Activated CD4-positive, alpha-beta T cell treated with anti-CD3 and anti-CD28 coated beads, Interleukin-2, amount 50 U/mL, for 16 hours (primary cell): ENCODE data around the gene ROR1.
A peak's percentile ranks its signal among the peaks of the same experiment; 100 is the strongest.

Source experiments
- DNase-seq: peaks from one replicate; pipeline ENCODE4 v3.0.0-alpha.2; 2020

Gene ROR1

GRCh38 chr1:63983391-63984256 lies 209.8 kb downstream of the ROR1 start:
- no peak for DNase-seq

- DNase-seq: no peak
These were observed 210.6 kb downstream of the ROR1 start for GRCh38 chr1:63984257-63984929.

- no peak for DNase-seq
These were observed 211.1 kb downstream of the ROR1 start for GRCh38 chr1:63984930-63985290.

GRCh38 chr1:63987014-63987627 lies 213.3 kb downstream of the ROR1 start:
- no peak for DNase-seq

GRCh38 chr1:63987628-63988024 lies 213.8 kb downstream of the ROR1 start:
- no peak for DNase-seq

GRCh38 chr1:63988941-63989340 lies 215.1 kb downstream of the ROR1 start:
- DNase-seq: no peak

- no peak for DNase-seq
These were observed 217.9 kb downstream of the ROR1 start for GRCh38 chr1:63991685-63992084.

GRCh38 chr1:64000021-64000420 lies 226.2 kb downstream of the ROR1 start:
- no peak for DNase-seq

GRCh38 chr1:64001038-64001437 lies 227.2 kb downstream of the ROR1 start:
- no peak for DNase-seq

- DNase-seq: no peak
These were observed 230.7 kb downstream of the ROR1 start for GRCh38 chr1:64004451-64005025.

GRCh38 chr1:64005801-64006200 lies 232.0 kb downstream of the ROR1 start:
- no peak for DNase-seq

- peak; percentile 28 for DNase-seq
These were observed 232.6 kb downstream of the ROR1 start for GRCh38 chr1:64006276-64007051.

GRCh38 chr1:64010316-64010715 lies 236.5 kb downstream of the ROR1 start:
- DNase-seq: no peak

- DNase-seq: no peak
These were observed 239.6 kb downstream of the ROR1 start for GRCh38 chr1:64013395-64013794.

- DNase-seq: no peak
These were observed 246.0 kb downstream of the ROR1 start for GRCh38 chr1:64019818-64020217.

GRCh38 chr1:64021066-64021465 lies 247.2 kb downstream of the ROR1 start:
- DNase-seq: no peak

GRCh38 chr1:64025051-64025450 lies 251.2 kb downstream of the ROR1 start:
- no peak for DNase-seq

- DNase-seq: no peak
These were observed 255.2 kb downstream of the ROR1 start for GRCh38 chr1:64029037-64029436.

GRCh38 chr1:64030411-64030810 lies 256.6 kb downstream of the ROR1 start:
- DNase-seq: no peak

- DNase-seq: no peak
These were observed 257.4 kb downstream of the ROR1 start for GRCh38 chr1:64031236-64031635.

- no peak for DNase-seq
These were observed 259.9 kb downstream of the ROR1 start for GRCh38 chr1:64033667-64034220.

GRCh38 chr1:64036549-64036948 lies 262.7 kb downstream of the ROR1 start:
- DNase-seq: no peak

- DNase-seq: no peak
These were observed 264.3 kb downstream of the ROR1 start for GRCh38 chr1:64038119-64038518.
